Activated naive CD4-positive, alpha-beta T cell treated with anti-CD3 and anti-CD28 coated beads, Interleukin-2, amount 50 U/mL, for 16 hours (primary cell): Measurements from ENCODE around the gene KRT74.

ENCODE experiments used
- DNase-seq: peaks from one replicate; pipeline ENCODE4 v3.0.0-alpha.2; 2020

KRT74 gene

DNA sequence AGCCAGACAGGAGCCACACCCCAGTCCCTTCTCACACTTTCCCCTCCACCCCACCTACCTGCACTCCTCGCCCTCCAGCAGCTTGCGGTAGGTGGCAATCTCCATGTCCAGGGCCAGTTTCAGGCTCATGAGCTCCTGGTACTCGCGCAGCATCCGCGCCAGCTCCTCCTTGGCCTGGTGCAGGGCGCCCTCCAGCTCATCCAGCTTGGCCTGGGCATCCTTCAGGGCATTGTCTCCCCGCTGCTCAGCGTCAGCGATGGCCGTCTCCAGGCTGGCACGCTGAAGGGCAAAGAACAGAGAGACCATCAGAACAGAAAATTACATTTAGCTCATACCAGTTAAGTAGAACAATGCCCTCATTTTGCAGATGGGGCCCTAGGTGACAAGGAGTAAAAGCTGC is 5.5 kb downstream of the KRT74 start:
- DNase-seq: no peak

DNA sequence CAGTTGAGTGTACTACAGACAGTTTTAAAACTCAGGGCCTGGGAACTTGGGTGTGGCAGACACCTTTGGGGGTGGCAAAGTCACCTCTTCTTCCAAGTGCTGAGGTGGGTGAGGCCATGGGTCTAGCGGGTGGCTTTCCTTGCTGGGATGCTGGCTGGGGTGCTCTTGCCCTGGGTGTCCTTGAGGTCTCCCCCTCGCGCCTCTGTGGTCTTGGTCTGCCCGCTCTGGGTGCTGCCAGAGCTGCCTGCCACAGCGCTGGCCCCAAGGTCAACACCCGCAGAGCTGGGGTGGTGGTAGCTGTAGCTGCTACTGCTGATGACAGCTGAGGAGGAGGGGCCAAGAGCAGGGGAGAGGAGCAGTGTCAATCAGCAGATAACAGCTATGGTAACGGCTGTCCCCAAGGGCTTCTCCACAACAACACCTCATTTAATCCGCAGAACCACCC is 6.8 kb downstream of the KRT74 start:
- DNase-seq: no peak

DNA sequence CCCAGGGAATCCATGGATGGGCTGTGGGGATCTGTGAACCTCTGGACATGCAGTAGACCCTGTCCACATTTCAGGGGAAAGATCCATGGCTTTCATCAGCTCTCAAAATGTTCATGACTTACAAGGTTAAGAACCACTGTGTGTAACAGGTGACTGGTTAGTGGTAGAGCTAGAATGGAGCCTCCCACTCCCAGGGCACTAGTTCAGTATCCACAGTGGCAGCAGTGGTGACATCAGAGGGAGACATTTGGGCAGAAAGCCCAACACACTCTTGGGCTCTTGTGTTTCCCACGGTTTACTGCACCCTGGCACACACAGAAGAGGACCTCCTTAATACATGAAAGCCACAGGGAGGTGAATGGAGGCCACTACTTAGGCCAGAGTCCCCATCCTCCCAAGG is 9.1 kb downstream of the KRT74 start:
- DNase-seq: no peak

DNA sequence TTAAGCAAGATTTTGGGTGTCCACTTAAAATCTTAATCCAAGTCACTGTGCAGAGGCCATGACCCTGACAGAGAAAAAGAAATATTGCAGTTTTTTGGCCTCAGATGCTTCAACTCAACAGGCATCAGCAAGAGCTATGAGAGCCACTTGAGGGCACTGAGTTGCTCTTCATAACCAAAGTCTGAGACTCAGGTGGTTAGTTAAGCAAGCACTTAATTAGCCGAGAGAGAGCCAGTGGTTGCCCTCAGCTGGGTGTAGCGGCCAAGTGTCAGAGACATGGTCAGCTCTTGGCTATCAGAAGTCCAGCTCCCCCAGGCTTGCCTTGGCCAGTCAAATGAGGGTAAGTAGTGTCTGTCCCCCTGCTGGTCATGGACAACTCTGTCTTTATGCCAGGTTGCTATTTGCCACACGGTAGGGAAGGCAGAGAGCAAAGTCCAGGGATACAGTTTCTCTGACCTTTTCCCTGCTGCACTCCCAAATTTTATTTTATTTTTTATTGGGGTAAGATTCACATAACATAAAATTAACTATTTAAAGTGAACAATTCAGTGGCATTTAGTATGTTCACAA is 11.7 kb downstream of the KRT74 start:
- DNase-seq: no peak

DNA sequence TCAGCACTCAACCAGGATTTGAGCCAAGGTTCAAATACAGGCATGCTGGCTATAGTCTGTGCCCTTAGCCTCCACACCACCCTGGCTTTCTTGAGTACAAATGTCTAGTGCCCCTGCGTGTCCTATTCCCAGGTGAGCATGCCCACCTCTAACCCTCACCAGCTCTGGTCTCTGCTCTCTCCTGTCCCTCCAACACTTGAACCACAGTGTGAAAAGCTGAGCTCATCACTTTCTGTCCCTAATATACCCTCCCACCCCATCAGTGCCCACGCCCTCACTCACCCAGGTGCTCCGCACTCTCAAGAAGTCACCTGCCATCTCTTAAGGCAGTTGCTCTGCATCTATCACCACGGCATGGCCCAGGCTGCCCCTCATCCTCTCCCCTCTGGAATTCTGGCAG is 13.7 kb downstream of the KRT74 start:
- DNase-seq: no peak

DNA sequence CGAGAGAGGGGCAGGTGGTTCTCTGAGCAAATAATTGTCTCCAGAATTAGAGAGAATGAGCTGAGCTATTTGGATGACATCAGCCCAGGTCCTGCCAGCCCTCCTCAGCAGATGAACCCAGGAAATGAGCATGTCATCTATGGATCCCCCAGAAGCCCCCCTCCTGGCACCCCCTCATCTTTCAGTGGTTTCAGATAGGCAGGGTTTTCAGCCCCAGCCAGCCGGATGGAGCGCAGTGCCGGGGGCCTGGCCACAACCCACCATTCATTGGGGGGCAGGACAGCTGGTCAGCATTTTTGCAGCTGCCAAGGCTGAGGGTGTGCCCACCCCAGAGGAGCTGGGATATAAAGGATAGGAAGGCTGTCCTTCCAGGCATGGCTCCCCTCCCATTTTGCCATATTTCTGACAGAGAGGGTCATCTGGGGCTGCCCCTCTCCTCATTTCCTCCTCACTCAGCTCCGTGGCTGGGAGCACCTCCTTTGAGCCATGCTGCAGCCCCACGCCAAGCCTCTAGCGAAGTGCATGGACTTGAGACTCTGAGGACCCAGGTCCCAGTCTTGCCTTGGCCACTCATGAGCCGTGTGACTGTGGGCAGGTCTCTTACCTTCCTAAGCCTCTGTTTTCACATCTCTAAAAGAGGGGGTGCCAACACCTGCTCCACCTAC is 14.7 kb downstream of the KRT74 start:
- DNase-seq: no peak

DNA sequence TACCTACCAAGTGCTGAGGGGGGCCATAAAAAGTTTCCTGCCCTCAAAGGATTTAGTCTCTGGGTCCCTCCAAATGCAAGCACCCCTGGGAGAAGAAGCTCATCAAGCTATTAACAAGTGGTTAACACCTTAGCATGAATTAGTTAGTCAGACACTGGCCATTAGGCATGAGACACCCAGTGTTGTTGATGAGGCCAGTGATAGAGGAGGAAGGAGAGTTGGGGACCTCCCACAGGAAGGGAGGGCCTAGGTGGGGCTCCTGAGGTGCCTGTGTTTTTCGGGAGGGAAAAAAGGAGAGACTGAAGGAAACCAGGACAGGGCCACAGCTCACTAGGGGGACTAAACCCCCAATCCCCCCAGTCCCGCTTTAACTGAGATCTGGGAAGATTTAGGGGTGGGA is 16.2 kb downstream of the KRT74 start:
- no peak for DNase-seq

DNA sequence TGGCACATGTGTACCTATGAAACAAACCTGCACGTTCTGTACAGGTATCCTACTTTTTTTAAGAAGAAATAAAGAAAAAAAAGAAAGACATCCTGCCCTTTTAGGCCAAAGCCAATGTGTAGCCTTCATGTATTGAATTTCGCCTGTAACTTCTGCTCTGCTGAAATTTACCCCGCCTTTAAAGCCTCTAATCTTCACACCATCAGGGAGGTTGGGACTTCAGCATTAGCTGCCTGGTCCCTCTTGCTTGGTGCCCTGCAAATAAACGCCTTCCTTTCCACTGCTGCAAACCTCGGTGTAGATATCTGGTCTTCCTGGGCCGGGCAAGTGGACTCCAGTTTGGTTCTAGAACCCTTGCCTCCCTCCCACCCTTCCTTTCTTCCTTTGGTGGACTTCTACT is 18.1 kb downstream of the KRT74 start:
- no peak for DNase-seq

DNA sequence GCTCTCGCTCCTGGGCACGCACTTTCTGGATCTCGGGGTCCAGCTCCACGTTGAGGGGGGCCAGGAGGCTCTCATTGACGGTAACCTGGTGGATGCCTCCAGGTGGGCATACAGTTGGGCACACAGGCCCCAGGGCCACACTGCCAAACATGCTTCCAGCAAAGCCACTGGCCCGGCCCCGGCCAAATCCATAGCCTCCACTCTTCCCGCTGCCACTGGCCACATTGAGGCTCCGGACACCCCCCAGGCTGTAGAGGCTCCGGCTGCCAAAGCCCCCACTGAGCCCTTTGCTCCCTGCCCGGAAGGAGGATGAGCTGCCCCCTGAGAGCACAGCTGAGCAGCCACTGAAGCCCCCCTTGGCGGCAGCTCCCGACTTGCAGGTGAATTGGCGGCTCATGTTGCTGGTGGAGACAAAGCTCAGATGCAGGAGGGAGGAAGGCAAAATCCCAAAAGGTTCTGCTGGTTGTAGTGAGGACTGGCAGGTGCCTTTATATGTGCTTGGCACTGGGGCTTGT is 20.9 kb downstream of the KRT74 start, which contains the start of gene KRT71:
TSS of gene KRT71 (minus strand) at position 465 of the 515 bp plus-strand sequence. CDS start at position 397, 68 bp downstream.
- no peak for DNase-seq

DNA sequence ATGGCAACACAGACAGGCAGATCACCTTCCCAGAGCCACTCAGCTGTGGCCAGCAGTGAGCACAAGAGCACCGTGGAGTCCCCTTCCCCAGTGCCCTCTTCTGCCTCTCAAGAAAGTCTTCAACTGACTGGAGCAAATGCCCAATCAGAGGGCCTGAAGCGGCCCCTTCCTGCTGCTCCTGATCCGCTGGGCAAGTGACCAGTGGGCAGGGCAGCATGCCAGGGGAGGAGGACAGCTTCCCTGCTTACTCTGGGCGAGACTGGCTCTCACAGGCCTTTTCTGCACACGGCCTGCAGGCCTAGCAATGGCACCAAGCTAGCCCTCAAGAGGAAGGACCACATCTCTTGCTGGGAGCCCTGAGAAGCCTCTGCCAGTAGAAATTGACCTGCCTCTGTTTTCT is 21.6 kb downstream of the KRT74 start:
- no peak for DNase-seq

DNA sequence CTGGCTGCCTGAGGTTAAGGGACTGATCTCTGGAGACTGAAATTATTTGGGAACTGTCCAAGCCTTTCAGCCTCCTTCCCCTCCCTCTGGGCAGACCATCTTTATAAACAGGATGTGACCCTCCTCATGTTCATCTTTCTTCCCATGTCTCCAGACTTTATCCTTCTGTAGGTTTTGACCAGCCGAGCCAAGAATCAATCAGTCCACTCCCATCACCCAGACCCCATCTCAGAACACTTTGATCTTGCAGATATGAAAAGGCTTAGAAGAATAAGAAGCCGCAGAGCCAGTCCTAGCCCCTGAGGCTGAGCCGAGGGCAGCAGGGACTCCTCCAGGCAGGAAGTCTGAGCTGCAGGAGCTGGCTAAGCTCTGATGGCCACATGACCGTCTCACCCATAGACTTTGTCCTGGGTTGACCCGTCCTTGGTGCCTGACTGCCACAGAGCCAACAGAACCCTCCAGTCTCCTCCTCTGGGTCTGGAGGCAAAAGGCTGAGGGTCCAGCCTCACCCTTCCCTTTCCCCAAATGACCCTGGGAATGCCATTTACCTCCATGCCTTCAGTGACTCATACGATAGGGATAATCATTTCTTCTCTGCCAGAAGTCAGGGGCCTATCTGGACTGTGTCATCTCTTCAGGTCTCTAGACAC is 22.3 kb downstream of the KRT74 start:
- no peak for DNase-seq

DNA sequence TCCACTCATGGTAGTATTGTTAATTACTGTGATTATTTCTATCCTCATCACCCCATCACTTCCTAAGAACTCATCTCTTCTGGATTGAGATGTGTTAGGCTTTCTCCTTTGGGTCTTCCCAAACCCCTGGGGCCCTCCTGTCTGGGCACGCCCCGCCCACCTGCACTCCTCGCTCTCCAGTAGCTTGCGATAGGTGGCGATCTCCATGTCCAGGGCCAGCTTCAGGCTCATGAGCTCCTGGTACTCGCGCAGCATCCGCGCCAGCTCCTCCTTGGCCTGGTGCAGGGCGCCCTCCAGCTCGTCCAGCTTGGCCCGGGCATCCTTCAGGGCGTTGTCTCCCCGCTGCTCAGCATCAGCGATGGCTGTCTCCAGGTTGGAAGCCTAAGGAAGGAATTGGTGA is 27.5 kb downstream of the KRT74 start:
- DNase-seq: no peak

DNA sequence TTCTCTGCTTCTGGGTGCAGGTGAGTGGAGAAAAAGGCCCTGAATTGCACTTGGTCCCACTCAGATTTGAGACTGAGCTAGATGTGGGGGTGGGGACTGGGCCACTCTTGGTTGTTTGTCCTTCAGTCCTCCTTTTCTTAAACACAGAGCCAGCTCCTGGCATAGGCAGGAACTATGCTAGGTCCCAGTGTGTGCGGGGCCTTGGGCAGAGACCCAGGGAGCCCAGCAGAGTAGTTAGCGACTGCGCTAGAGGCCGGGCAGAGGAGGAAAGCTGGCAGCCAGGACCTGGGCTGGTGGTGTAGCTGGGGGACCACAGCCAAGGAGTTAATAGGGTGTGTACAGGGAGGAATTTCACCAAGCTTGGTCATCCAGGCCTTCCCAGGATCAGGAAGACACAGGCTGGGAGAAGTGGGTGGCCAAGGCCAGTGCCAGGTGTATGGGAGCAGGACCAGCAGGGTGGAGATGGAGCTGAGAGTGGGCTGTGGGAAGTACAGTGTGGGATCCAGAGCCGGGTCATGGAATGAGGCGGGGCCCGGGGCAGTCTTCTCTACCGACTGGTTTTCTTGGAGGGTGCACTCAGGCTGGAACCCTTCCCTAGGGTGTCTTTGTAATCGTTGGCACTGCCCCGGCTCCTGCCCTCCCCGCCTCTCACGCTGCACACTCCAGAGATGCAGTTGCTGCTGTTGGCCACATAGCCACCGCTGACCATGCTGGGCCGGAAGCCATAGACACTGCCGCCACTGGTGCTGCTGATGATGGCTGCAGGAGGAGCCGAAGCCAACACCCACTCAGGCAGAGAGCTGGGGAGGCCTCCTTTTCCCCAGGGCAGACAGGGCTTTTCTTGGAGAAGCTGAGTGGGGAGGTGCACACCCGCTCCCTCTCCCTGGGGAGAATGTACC is 29.4 kb downstream of the KRT74 start:
- DNase-seq: no peak

DNA sequence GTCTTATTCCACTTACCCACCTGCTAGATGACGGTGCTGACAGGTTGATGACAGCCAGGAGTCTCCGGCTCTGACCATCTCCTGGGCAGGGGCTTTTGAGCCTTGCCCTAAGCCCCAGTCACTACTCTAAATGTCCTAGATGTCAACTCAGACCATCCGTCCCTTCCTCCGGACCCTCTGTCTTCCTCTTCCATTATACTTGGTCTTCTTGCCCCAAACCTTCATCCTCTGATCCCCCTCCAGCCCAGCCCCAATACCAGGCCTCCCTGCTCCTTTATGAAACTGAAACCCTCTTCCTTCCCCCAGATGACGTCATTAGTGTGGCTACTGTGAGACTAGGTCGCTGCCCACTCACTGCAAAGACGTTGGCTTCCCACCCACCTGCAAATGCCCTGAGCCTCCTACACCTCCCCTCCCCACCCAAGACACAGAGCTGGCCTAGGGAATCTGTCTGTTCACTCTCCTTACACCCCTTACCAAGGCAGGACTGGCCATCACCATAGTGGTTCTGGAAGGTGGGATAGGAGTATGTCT is 30.8 kb downstream of the KRT74 start:
- no peak for DNase-seq

DNA sequence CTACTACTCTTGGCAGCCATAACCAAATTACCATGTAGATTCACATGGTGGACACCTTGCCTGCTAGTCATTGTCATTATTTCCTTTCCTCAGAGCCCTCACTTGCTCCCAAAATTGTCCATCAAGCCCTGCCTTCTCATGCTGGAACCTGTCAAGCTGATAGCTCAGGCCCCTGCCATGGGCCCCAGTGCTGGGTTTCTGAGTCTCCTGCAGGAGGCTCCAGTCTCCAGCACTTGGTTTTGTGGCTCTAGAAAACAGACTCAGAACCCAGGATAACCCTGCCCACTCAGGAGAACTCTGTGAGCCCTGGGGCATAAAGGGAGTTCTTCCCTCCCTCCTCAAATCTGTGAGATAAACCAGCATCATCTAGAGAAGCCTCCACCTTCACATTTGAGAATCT is 31.5 kb downstream of the KRT74 start:
- no peak for DNase-seq

DNA sequence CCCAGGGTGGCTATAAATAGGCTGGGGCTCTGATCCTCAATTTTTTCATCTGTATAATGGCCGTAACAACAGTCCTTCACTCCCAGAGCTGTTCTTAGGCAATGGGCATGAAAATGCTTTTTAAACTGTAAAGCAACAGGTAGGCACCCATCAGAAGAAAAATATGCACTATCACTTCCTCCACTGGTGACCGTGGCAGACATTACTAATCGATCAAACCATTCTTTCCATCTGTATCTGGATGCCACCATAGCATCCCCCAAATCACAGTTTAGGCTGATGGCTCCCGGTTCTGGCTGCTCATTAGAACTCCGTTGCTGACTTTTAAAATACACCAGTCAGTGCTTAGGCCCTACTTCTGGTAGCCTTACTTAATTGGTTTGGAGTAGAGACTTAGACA is 31.9 kb downstream of the KRT74 start:
- DNase-seq: no peak

DNA sequence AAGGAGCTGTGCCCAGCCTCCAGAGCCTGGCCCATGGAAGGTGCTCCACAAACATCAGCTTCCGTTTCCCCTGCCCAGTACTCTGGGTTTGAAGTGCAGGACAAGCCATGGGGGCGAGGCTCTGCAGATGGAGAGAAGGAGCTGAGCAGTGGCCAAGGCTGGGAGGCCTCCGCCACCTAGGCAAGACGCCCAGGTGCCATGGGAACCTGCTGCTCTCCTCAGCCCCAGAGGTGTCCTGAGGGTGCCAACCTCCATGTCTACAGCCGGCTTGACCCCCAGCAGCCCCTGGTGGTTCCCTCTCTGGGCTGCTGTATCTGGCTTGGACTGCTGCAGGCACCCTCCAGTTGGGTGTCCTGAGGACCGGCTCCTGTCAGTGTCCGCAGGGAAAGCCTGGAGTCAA is 33.1 kb downstream of the KRT74 start:
- no peak for DNase-seq

DNA sequence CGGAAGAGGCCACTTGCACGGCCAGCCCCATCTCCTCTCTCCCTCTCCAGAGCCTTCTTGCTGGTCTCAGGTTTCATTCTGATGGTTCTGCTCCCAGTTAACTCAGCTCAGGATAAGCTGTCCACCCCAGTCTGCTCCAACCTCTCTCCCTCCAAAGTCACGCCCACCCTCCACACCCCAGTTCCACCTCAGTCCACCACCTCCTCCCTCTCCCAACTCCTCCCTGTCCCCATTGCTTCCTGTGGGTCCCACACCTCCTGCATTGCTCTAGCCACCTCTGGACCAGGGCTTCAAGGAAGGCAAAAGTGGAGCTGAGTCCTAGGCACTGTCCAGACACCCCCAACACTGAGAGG is 33.8 kb downstream of the KRT74 start:
- no peak for DNase-seq

DNA sequence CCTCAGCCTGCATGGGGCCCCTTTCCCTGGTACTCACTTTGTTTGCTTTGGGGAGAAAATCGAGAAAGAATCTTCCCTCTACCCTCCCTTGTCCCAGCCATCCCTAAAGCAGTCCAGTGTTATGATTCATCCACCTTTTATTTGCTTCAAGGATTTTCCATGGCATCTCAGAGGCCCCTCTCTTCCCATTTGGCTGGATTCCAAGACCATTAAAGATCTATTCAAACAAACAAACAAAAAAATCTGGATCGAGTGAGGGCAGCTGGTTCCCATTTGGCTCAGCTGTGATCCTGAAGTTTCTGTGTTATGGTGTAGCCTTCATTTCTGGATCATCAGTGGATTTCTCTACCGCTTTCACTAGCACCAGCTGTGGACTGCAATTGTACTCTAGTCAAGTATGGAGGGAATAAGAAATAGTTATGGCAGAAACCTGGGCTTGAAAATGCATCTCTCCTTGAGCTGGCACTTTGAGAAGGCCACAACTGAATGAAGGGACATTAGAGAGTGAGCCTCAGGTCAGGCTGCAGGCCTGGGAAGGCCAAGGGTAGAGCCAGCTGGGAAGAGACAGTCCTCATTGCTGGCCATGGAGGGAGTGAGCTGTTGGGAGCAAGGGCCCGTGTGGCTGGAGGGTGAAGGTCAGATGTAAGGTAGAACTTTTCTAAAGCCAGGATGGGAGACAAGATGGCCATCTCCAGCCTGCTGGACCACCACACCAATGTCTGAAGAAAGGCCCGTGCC is 34.4 kb downstream of the KRT74 start:
- DNase-seq: no peak

DNA sequence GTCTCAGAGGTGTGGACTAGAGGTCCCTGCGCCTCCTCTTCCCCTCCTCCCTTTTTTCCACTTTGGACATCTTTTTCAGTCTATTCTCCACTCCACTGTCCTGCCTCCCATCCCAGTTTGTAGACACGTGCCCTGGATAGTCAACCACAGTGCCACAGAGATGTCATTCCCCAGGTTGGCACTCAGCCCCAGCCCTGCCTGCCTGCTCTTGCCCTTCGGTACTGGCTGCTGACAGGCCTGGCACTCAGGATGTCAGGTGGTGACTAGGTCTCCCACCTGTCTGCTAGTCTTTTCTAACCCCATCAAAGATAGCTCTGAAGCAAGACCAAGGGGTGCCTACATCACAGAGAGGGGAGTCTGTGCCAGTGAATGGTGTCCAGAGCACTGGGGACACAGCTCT is 36.5 kb downstream of the KRT74 start:
- DNase-seq: no peak

DNA sequence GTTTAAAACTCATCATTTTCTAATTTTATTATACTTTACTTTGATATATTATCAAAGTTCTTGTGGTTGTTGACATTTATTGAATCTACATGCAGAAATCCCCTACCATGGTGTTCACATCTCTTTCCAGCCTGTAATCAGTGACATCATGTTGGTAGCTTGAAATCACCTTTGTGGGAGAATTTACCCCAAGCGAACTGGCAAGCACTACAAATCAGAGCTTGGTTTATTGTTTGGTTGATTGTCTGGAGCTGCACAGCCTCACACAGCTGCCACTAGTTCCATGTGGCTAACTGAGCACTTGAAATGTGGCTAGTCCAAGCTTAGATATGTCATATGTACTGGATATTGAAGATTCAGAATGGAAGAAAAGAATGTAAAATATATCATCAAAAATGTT is 38.1 kb downstream of the KRT74 start:
- no peak for DNase-seq

DNA sequence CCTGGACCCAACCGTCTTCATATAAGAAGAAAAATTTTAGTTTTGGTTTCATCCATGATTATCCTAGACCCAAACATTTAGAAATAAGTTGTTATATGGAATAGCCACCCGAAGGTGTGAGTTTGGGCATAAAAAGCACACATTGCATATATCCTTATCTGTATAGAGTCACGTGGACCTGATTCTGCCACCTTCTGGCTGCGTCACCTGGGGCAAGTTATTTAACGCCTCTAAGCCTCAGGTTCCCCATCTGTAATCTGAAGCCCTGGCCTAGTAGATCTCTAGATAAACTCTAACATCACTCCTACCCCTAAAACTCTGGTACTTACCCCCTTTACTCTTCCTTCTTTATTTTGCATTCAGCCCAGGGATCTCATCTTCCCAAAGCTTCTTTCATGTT is 39.2 kb downstream of the KRT74 start:
- no peak for DNase-seq
